GM06990 (cell line): ENCODE data around the gene HMGXB3.

ENCODE experiments used
- DNase-seq: peaks from one replicate; pipeline ENCODE4 v3.0.0-alpha.2; 2011; ENCODE audit not compliant: insufficient read length; ENCODE audit errors: extremely low read depth
- H3K27me3 ChIP-seq: replicated peaks from 2 replicates; pipeline ENCODE4 v1.6.0; 2011; ENCODE audit warnings: low read length; ENCODE audit not compliant: control insufficient read depth, insufficient read depth
- H3K36me3 ChIP-seq: 2 replicates; pipeline ENCODE4 v1.5.1; 2011; ENCODE audit warnings: low read length; ENCODE audit not compliant: control insufficient read depth, insufficient read depth
- H3K4me3 ChIP-seq: replicated peaks from 2 replicates; pipeline ENCODE4 v1.5.1; 2011; ENCODE audit warnings: low read depth, mild to moderate bottlenecking, control low read depth, low read length
- CTCF ChIP-seq: IDR thresholded peaks from 2 replicates; pipeline ENCODE4 v1.5.1; 2011; ENCODE audit warnings: low read length, control low read depth, mild to moderate bottlenecking, inconsistent platforms; ENCODE audit not compliant: insufficient read depth, poor library complexity, severe bottlenecking

HMGXB3 gene

GRCh38 chr5:150017226-150018005, 16.9 kb downstream of the HMGXB3 start:
- Histone ChIP-seq H3K27me3 (no peaks in the 10 kb centered on the region), H3K4me3 (no peak overlapping the region), H3K36me3 (peaks cover 19% of the 10 kb centered on the region)
- no peak for TF ChIP-seq CTCF
- no peak for DNase-seq

- peaks cover 19% of the 10 kb centered on the region for H3K36me3 ChIP-seq
Measured at GRCh38 chr5:150020249-150020648, 19.7 kb downstream of the HMGXB3 start.

GRCh38 chr5:150021491-150022157, 21.1 kb downstream of the HMGXB3 start:
- no peak for TF ChIP-seq CTCF
- Histone ChIP-seq H3K36me3 (peaks cover 17% of the 10 kb centered on the region), H3K4me3 (no peak overlapping the region), H3K27me3 (no peaks in the 10 kb centered on the region)
- no peak for DNase-seq

More at GRCh38 chr5:150020249-150020648, 19.7 kb downstream of the HMGXB3 start:
- Histone ChIP-seq H3K27me3 (no peaks in the 10 kb centered on the region), H3K4me3 (no peak overlapping the region)
- DNase-seq: no peak
- TF ChIP-seq CTCF: no peak

- Histone ChIP-seq H3K36me3 (peaks cover 20% of the 10 kb centered on the region), H3K27me3 (no peaks in the 10 kb centered on the region), H3K4me3 (no peak overlapping the region)
- no peak for TF ChIP-seq CTCF
- DNase-seq: no peak
Measured at GRCh38 chr5:150022158-150022531, 21.6 kb downstream of the HMGXB3 start.

- Histone ChIP-seq H3K4me3 (no peak overlapping the region), H3K27me3 (no peaks in the 10 kb centered on the region), H3K36me3 (peaks cover 20% of the 10 kb centered on the region)
- no peak for TF ChIP-seq CTCF
- no peak for DNase-seq
Measured at GRCh38 chr5:150022681-150023080, 22.1 kb downstream of the HMGXB3 start.
